Endodermal cell (in vitro differentiated cells): Measurements from ENCODE around the gene PCBD2. TPM values are rescaled to one million over a fixed set of nuclear protein-coding genes. Genes with fewer than 3 reads are reported as not detected.

Source experiments
- DNase-seq: peaks from one replicate; pipeline ENCODE4 v3.0.0-alpha.2; 2017
- H3K27ac ChIP-seq: 2 replicates; pipeline ENCODE4 v1.5.1; 2013; ENCODE audit warnings: mild to moderate bottlenecking, low read depth, low read length, moderate library complexity
- H3K27me3 ChIP-seq: 2 replicates; pipeline ENCODE4 v1.6.1; 2013; ENCODE audit warnings: mild to moderate bottlenecking, low read length, moderate library complexity; ENCODE audit not compliant: insufficient read depth, control insufficient read depth, poor library complexity, severe bottlenecking
- H3K36me3 ChIP-seq: 2 replicates; pipeline ENCODE4 v1.7.0; 2013; ENCODE audit warnings: mild to moderate bottlenecking, low read length, moderate library complexity; ENCODE audit not compliant: control insufficient read depth, insufficient read depth
- H3K4me1 ChIP-seq: one replicate; pipeline ENCODE4 v1.7.0; 2013; ENCODE audit warnings: low read length; ENCODE audit not compliant: control insufficient read depth, insufficient read depth
- H3K4me3 ChIP-seq: 2 replicates; pipeline ENCODE4 v1.5.1; 2013; ENCODE audit warnings: mild to moderate bottlenecking, low read length, moderate library complexity
- H3K9ac ChIP-seq: 2 replicates; pipeline ENCODE4 v1.6.1; 2013; ENCODE audit warnings: mild to moderate bottlenecking, low read length, moderate library complexity; ENCODE audit not compliant: poor library complexity, severe bottlenecking; ENCODE audit errors: extremely low read depth
- H3K9me3 ChIP-seq: 2 replicates; pipeline ENCODE4 v1.6.1; 2013; ENCODE audit warnings: mild to moderate bottlenecking, low read length, moderate library complexity; ENCODE audit not compliant: control insufficient read depth
- H3K27ac Mint-ChIP-seq: 2 replicates; pipeline ENCODE4 v1.8.0; 2020; ENCODE audit warnings: mixed read lengths
- H3K27me3 Mint-ChIP-seq: 2 replicates; pipeline ENCODE4 v1.8.0; 2021; ENCODE audit warnings: mild to moderate bottlenecking, mixed read lengths; ENCODE audit not compliant: insufficient read depth
- H3K36me3 Mint-ChIP-seq: 2 replicates; pipeline ENCODE4 v1.8.0; 2020; ENCODE audit warnings: low read depth, mixed read lengths
- H3K4me1 Mint-ChIP-seq: 2 replicates; pipeline ENCODE4 v1.8.0; 2020; ENCODE audit warnings: mixed read lengths
- H3K4me3 Mint-ChIP-seq: 2 replicates; pipeline ENCODE4 v1.8.0; 2020; ENCODE audit warnings: mild to moderate bottlenecking, moderate library complexity, mixed read lengths
- H3K9me3 Mint-ChIP-seq: 2 replicates; pipeline ENCODE4 v1.8.0; 2020; ENCODE audit warnings: mild to moderate bottlenecking, mixed read lengths
- CTCF ChIP-seq: fragments of 200-600 bp; sonication (generic); conservative IDR thresholded peaks from 2 replicates; pipeline ENCODE4 v1.5.0; 2021; ENCODE audit warnings: antibody characterized with exemption, mild to moderate bottlenecking
- WGBS, 2 experiments: methylation state at CpG; one replicate each; pipeline versions ENCODE4 v1.1.5 to v1.1.7; 2013; ENCODE audit warnings: missing lambda C conversion rate in 2 of 2, mixed read lengths in 1 of 2; ENCODE audit not compliant: insufficient coverage in 1 of 2, insufficient read length in 1 of 2; 5-methylcytosine and 5-hydroxymethylcytosine counted together
- total RNA-seq, 2 donors: library from RNA; stranded (reverse); fragmentation: NEBNext Ultra II Directional in 1 of 2; extraction: Animal tissue kit (Norgen Biotek cat#: 25700) in 1 of 2; gene quantifications; 2 replicates in 1 of 2; 3 replicates in 1 of 2; pipeline ENCODE4 v1.2.1, GENCODE V29; 2021

Gene PCBD2
- total RNA-seq, 2 donors from 2014 or later, result 9.1 to 12.6 TPM

DNA sequence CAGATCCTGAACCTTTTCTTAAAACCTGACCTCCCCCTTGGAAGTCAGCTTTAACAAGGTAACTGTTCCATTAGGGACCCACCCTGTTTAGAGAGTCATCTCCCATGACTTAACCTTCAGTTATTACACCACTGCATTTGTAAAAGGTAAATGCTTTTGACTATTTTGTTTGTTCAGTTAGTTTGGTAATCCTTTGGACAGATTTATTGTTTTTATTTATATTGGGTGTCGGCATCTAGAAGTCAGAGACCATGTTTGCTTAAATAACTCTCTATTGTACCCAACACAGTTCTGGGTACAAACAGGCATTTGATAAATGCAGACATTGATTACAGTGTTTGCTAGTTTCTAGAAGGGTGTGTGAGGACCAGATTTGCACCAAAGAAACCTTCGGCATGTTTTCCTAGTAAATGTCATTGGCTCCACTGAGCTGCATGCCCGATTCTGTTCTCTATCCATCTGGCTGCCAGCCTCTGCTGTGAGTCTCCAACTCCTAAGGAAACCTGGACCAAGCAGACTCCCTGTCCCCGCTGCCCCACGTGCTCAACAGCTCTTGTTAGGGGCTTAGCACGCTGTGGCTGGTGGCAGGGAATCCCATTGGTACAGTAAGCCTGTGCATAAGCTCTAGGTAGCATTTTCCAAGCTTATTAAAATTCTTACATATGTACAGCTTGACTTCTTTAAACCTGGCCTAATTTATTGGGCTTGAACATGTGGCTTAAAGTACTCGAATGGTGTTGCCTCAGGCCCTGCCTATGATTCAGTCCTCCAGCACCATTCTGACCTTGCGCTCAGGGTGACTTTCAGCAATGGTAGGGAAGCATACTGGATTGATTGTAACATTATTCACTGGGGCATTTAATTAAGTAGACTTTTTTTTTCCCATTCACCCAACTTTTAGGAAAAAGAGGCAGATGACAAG lies 6.6 kb downstream of the PCBD2 start:
- Mint-ChIP-seq H3K36me3 (peaks cover 22% of the 10 kb centered on the region), H3K27ac (no peak overlapping the region), H3K4me3 (no peak overlapping the region), H3K9me3 (no peaks in the 10 kb centered on the region), H3K4me1 (no peaks in the 10 kb centered on the region), H3K27me3 (no peaks in the 10 kb centered on the region)
- Histone ChIP-seq H3K27ac (no peak overlapping the region), H3K4me1 (no peaks in the 10 kb centered on the region), H3K36me3 (peaks cover 33% of the 10 kb centered on the region), H3K9me3 (no peaks in the 10 kb centered on the region), H3K27me3 (no peaks in the 10 kb centered on the region), H3K4me3 (no peak overlapping the region), H3K9ac (no peak overlapping the region)
- TF ChIP-seq CTCF, result no peak
- no peak for DNase-seq
- WGBS, 2 experiments, result 90 to 100% methylated on average over 4 to 8 of the region's 8 CpGs

DNA sequence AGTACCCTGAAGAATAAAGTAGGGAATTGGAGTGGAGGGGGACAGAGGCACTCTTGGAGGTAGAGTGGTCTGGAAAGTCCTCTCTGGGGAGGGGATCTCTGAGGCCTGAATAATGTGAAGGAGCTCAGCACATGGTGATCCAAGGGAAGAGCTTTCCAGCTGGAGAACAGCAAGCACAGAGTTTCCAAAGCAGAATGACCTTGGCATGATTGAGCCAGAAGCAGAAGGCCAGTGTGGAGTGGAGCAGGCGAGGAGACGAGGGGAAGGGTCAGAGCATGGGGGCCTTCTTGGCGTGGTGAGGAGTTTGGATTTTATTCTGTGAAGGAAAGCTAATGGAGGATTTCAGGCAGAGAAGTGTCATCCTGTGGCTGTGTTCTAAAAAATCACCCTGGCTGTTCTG lies 8.3 kb downstream of the PCBD2 start:
- H3K4me1 Mint-ChIP-seq, result no peaks in the 10 kb centered on the region
- H3K27ac ChIP-seq, result no peak overlapping the region
- peaks cover 31% of the 10 kb centered on the region for H3K36me3 Mint-ChIP-seq
- DNase-seq, result no peak
- H3K27ac Mint-ChIP-seq, result no peak overlapping the region
- H3K9me3 ChIP-seq, result no peaks in the 10 kb centered on the region
- no peak overlapping the region for H3K9ac ChIP-seq
- TF ChIP-seq CTCF, result no peak
- no peak overlapping the region for H3K4me3 ChIP-seq
- no peak overlapping the region for H3K4me3 Mint-ChIP-seq
- peaks cover 33% of the 10 kb centered on the region for H3K36me3 ChIP-seq
- no peaks in the 10 kb centered on the region for H3K9me3 Mint-ChIP-seq
- 92 to 94% methylated on average over 2 to 3 of the region's 3 CpGs for WGBS, 2 experiments
- H3K4me1 ChIP-seq, result no peaks in the 10 kb centered on the region
- no peaks in the 10 kb centered on the region for H3K27me3 ChIP-seq
- no peaks in the 10 kb centered on the region for H3K27me3 Mint-ChIP-seq

DNA sequence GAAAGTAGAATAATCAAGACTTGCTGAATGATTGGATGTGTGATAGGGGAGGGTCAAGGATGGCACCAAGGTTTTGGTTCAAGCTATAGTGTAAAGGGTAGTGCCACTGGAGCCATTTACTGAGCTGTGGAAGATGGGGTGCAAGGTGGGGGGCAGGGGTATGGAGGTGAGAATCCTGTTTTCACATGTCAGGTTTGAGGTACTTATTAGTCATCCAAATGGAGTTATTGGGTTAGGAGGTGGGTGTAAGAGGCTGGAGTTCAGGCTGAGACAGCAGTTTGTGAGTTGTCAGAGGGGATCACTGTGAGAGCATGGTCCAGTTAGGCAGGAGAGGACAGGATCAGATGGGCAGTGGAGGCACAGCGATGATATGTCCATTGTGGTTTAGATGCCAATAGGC lies 8.9 kb downstream of the PCBD2 start:
- Histone ChIP-seq H3K36me3 (peaks cover 33% of the 10 kb centered on the region), H3K9me3 (no peaks in the 10 kb centered on the region), H3K27ac (no peak overlapping the region), H3K4me3 (no peak overlapping the region), H3K4me1 (no peaks in the 10 kb centered on the region), H3K27me3 (no peaks in the 10 kb centered on the region), H3K9ac (no peak overlapping the region)
- Mint-ChIP-seq H3K4me3 (no peak overlapping the region), H3K36me3 (peaks cover 34% of the 10 kb centered on the region), H3K4me1 (no peaks in the 10 kb centered on the region), H3K27ac (no peak overlapping the region), H3K27me3 (no peaks in the 10 kb centered on the region), H3K9me3 (no peaks in the 10 kb centered on the region)
- no peak for TF ChIP-seq CTCF
- 89 to 97% methylated on average over 1 of the region's 1 CpG for WGBS, 2 experiments
- no peak for DNase-seq
